K562 (cell line): ENCODE measurements around the gene CAPN12. TPM values are rescaled to one million over a fixed set of nuclear protein-coding genes. Genes with fewer than 3 reads are reported as not detected.

Experiments used
- ATF1 ChIP-seq, 2 experiments: fragments of 450-650 bp in 1 of 2; IDR thresholded peaks; 2 replicates each; pipeline ENCODE4 v1.6.1; 2016; ENCODE audit warnings: missing compliant biosample characterization in 1 of 2, missing genetic modification characterization in 1 of 2
- BDP1 ChIP-seq: IDR thresholded peaks from 3 replicates; pipeline ENCODE4 v1.6.1; 2011; ENCODE audit not compliant: insufficient read length, insufficient read depth
- COPS2 ChIP-seq: fragments of 450-650 bp; conservative IDR thresholded peaks from 2 replicates; pipeline ENCODE4 v1.6.1; 2016; ENCODE audit warnings: mild to moderate bottlenecking, moderate library complexity
- DEAF1 ChIP-seq: fragments of 450-650 bp; formaldehyde crosslinking; IDR thresholded peaks from 2 replicates; pipeline ENCODE4 v1.4.0; 2020; ENCODE audit warnings: mild to moderate bottlenecking, moderate library complexity
- MAFF ChIP-seq: IDR thresholded peaks from 2 replicates; pipeline ENCODE4 v1.6.1; 2012; ENCODE audit warnings: low read length, improper control_type of control experiment
- MAZ ChIP-seq, 2 experiments: fragments of 450-650 bp in 1 of 2; sonication (generic) in 1 of 2; formaldehyde crosslinking; IDR thresholded peaks in 1 of 2; conservative IDR thresholded peaks in 1 of 2; 2 replicates each; pipeline versions ENCODE4 v1.4.0 to v1.5.0; 2020; ENCODE audit warnings: mild to moderate bottlenecking in 1 of 2, missing genetic modification reagents in 1 of 2
- NR2C2 ChIP-seq, 2 experiments: fragments of 200-800 bp in 1 of 2; sonication (Bioruptor generic) in 1 of 2; sonication (generic) in 1 of 2; formaldehyde crosslinking in 1 of 2; IDR thresholded peaks; 2 replicates each; pipeline versions ENCODE4 v1.6.1 to v1.8.0; 2016 to 2022; ENCODE audit warnings: mild to moderate bottlenecking in 1 of 2, missing compliant biosample characterization in 1 of 2, missing genetic modification characterization in 1 of 2, missing genetic modification reagents in 1 of 2
- PCBP2 ChIP-seq: fragments of 200-400 bp; formaldehyde crosslinking; IDR thresholded peaks from 2 replicates; pipeline ENCODE4 v1.6.1; 2018; ENCODE audit warnings: low read length, low read depth, mild to moderate bottlenecking, moderate library complexity; ENCODE audit not compliant: poor library complexity, severe bottlenecking
- PHB ChIP-seq: fragments of 250-450 bp; sonication (Bioruptor Pico); IDR thresholded peaks from 2 replicates; pipeline ENCODE4 v1.5.0; 2021
- PHF20 ChIP-seq: fragments of 450-650 bp; IDR thresholded peaks from 2 replicates; pipeline ENCODE4 v1.6.1; 2018; ENCODE audit not compliant: partially characterized antibody
- POLR3G ChIP-seq: IDR thresholded peaks from 2 replicates; pipeline ENCODE4 v1.6.1; 2011; ENCODE audit not compliant: insufficient read length, insufficient replicate concordance; ENCODE audit errors: extremely low read depth
- RBM17 ChIP-seq: fragments of 200-400 bp; formaldehyde crosslinking; IDR thresholded peaks from 2 replicates; pipeline ENCODE4 v1.6.1; 2017; ENCODE audit warnings: low read depth, mild to moderate bottlenecking, low read length, borderline replicate concordance
- SAFB2 ChIP-seq: fragments of 200-400 bp; formaldehyde crosslinking; IDR thresholded peaks from 2 replicates; pipeline ENCODE4 v1.6.1; 2018; ENCODE audit warnings: borderline replicate concordance, low read length, low read depth, moderate library complexity; ENCODE audit not compliant: severe bottlenecking
- SMAD2 ChIP-seq: fragments of 150-350 bp; IDR thresholded peaks from 2 replicates; pipeline ENCODE4 v1.6.1; 2014; ENCODE audit warnings: low read depth, mild to moderate bottlenecking, low read length
- TCF3 ChIP-seq: sonication (generic); formaldehyde crosslinking; IDR thresholded peaks from 2 replicates; pipeline ENCODE4 v1.4.0; 2020; ENCODE audit warnings: mild to moderate bottlenecking, missing genetic modification reagents
- TEAD1 ChIP-seq, 2 experiments: fragments of 450-650 bp in 1 of 2; sonication (generic) in 1 of 2; formaldehyde crosslinking; IDR thresholded peaks; 2 replicates each; pipeline versions ENCODE4 v1.4.0 to v1.8.0; 2020 to 2022; ENCODE audit warnings: mild to moderate bottlenecking in 2 of 2, missing genetic modification reagents in 1 of 2
- TFAP4 ChIP-seq: sonication (generic); formaldehyde crosslinking; IDR thresholded peaks from 2 replicates; pipeline ENCODE4 v1.8.0; 2022; ENCODE audit warnings: missing genetic modification reagents, mild to moderate bottlenecking, moderate library complexity, borderline replicate concordance
- ZFP1 ChIP-seq: fragments of 450-650 bp; formaldehyde crosslinking; IDR thresholded peaks from 2 replicates; pipeline ENCODE4 v1.4.0; 2020; ENCODE audit warnings: mild to moderate bottlenecking, mixed read lengths
- ZFPM2 ChIP-seq: fragments of 250-450 bp; sonication (Bioruptor Pico); IDR thresholded peaks from 2 replicates; pipeline ENCODE4 v1.5.1; 2022; ENCODE audit warnings: mild to moderate bottlenecking
- ZKSCAN3 ChIP-seq: fragments of 250-450 bp; sonication (Bioruptor Pico); IDR thresholded peaks from 2 replicates; pipeline ENCODE4 v1.4.0; 2020
- ZNF197 ChIP-seq: fragments of 200-800 bp; sonication (Bioruptor generic); IDR thresholded peaks from 2 replicates; pipeline ENCODE4 v1.6.1; 2016; ENCODE audit warnings: low read depth, missing genetic modification characterization, missing compliant biosample characterization
- ZNF551 ChIP-seq: fragments of 250-450 bp; sonication (Bioruptor Pico); IDR thresholded peaks from 2 replicates; pipeline ENCODE4 v1.5.0; 2021; ENCODE audit warnings: mild to moderate bottlenecking, moderate library complexity
- polyA plus RNA-seq, 8 experiments: library from polyadenylated mRNA; depleted of rRNA in 4 of 8; stranded (reverse) in 5 of 8; unstranded in 3 of 8; fragments of >200 nt; fragmentation: Nextera tagmentation in 2 of 8; fragmentation: Illumina TruSeq in 1 of 8; extraction: Ambion mirVana in 2 of 8; extraction: Trizol in 1 of 8; gene quantifications; 2 replicates each; pipeline versions ENCODE4 v1.2.1 to v1.2.3, GENCODE V29; 2011 to 2014; ENCODE audit warnings: inconsistent platforms in 1 of 8, missing spikeins in 1 of 8
- total RNA-seq, 7 experiments: library from RNA; depleted of rRNA in 6 of 7; stranded (reverse); fragments of >200 nt in 6 of 7; fragmentation: Illumina TruSeq in 2 of 7; extraction: Trizol in 2 of 7; gene quantifications; 2 replicates each; pipeline versions ENCODE4 v1.2.1 to v1.2.3, GENCODE V29; 2011 to 2021; ENCODE audit warnings: low replicate concordance in 1 of 7
- TF ChIP-seq, protein P1 (sequence below): fragments of 450-650 bp; IDR thresholded peaks from 2 replicates; pipeline ENCODE4 v1.7.0; 2016; ENCODE audit warnings: borderline replicate concordance

CAPN12 gene
- total and polyA plus RNA-seq, 9 of the 15 experiments (the other 6 are each of a cell fraction or from before 2014, with no cell fraction given), result 0.83 to 7.0 (median 1.6) TPM

GRCh38 chr19:38685666-38686529, 58.4 kb downstream of the CAPN12 start (continued):
- TF ChIP-seq ZNF197 (CRISPR knock-in tag) (peak; percentile 75; the same call in 1 of the 2 replicates), POLR3G (no peak), ZNF551 (no peak), MAZ (CRISPR knock-in tag; conservative IDR thresholded peaks at IDR 0.05 in 1 of 2, IDR thresholded peaks at IDR 0.05 in 1 of 2) (peak in 1 of 2 experiments; percentile 27; a peak in 1 of 4 replicates), PCBP2 (no peak), SAFB2 (no peak), ZKSCAN3 (no peak), PHF20 (no peak), COPS2 (no peak), TFAP4 (peak; percentile 20; the same call in 1 of the 2 replicates), ZFP1 (CRISPR knock-in tag) (no peak), MAFF (no peak), ZFPM2 (no peak), SMAD2 (no peak), TCF3 (CRISPR knock-in tag) (no peak), PHB (CRISPR knock-in tag) (no peak), ATF1 (CRISPR knock-in tag; IDR thresholded peaks at IDR 0.05) (no peak), ATF1 (tag; IDR thresholded peaks at IDR 0.05) (no peak), BDP1 (no peak), DEAF1 (CRISPR knock-in tag) (no peak), RBM17 (no peak), TEAD1 (CRISPR knock-in tag; IDR thresholded peaks at IDR 0.05) (peak in 1 of 2 experiments; percentile 37; a peak in 1 of 4 replicates), NR2C2 (CRISPR knock-in tag; IDR thresholded peaks at IDR 0.05) (no peak), NR2C2 (tag; IDR thresholded peaks at IDR 0.05) (peak; percentile 38; the same call in 1 of the 2 replicates)
- TF ChIP-seq, protein P1, sequence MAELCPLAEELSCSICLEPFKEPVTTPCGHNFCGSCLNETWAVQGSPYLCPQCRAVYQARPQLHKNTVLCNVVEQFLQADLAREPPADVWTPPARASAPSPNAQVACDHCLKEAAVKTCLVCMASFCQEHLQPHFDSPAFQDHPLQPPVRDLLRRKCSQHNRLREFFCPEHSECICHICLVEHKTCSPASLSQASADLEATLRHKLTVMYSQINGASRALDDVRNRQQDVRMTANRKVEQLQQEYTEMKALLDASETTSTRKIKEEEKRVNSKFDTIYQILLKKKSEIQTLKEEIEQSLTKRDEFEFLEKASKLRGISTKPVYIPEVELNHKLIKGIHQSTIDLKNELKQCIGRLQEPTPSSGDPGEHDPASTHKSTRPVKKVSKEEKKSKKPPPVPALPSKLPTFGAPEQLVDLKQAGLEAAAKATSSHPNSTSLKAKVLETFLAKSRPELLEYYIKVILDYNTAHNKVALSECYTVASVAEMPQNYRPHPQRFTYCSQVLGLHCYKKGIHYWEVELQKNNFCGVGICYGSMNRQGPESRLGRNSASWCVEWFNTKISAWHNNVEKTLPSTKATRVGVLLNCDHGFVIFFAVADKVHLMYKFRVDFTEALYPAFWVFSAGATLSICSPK, result no peak
